Lower leg skin (tissue), 4 donors: ENCODE results near the gene DYNLT3. TPM values are rescaled to one million over a fixed set of nuclear protein-coding genes. Genes with fewer than 3 reads are reported as not detected.

Source experiments
- DNase-seq, 2 donors: peaks; one replicate each; pipeline ENCODE4 v3.0.0-alpha.2; 2019; ENCODE audit warnings: low spot score in 2 of 2
- H3K4me3 ChIP-seq: fragments of 200-600 bp; sonication (generic); 2 replicates; pipeline ENCODE4 v1.5.1; 2017; ENCODE audit warnings: mild to moderate bottlenecking, low read depth; ENCODE audit not compliant: poor library complexity, severe bottlenecking
- CTCF ChIP-seq, 3 donors: fragments of 450-650 bp; IDR thresholded peaks; one replicate each; pipeline ENCODE4 v1.5.1; 2016; ENCODE audit warnings: antibody characterized with exemption in 3 of 3, mild to moderate bottlenecking in 3 of 3, moderate library complexity in 2 of 3
- POLR2A ChIP-seq, 2 donors: fragments of 450-650 bp; IDR thresholded peaks; one replicate each; pipeline ENCODE4 v1.6.1; 2016 to 2017; ENCODE audit warnings: antibody characterized with exemption in 2 of 2, mild to moderate bottlenecking in 1 of 2, moderate library complexity in 1 of 2
- WGBS, 2 donors: methylation state at CpG; one replicate each; pipeline ENCODE4 v1.1.5; 2018; 5-methylcytosine and 5-hydroxymethylcytosine counted together
- intact Hi-C: fragments of 100-400 bp; cut with DNase I; formaldehyde crosslinking; loops from one replicate; pipeline ENCODE4 v1.15.0; 2023; ENCODE audit warnings: low total_unique reads
- total RNA-seq, 4 donors: library from RNA; depleted of rRNA; stranded (reverse); fragments of >200 nt; gene quantifications; one replicate each; pipeline ENCODE4 v1.1.0, GENCODE V29; 2016

DYNLT3 gene
- total RNA-seq, 4 donors from 2014 or later = 4.1 to 15.5 (median 8.6) TPM

GRCh38 chrX:37887347-37887746, 40.0 kb upstream of the DYNLT3 start:
- TF ChIP-seq CTCF (IDR thresholded peaks at IDR 0.05) = no peak
- TF ChIP-seq POLR2A (IDR thresholded peaks at IDR 0.05) = no peak
- no peak for DNase-seq
- WGBS, 2 donors = 39 to 100% methylated on average over 1 of the region's 1 CpG
- intact Hi-C loops = no loop called here
- no peak overlapping the region for H3K4me3 ChIP-seq

GRCh38 chrX:37883196-37883595, 35.8 kb upstream of the DYNLT3 start:
- TF ChIP-seq CTCF (IDR thresholded peaks at IDR 0.05) (no peak), POLR2A (IDR thresholded peaks at IDR 0.05) (no peak)
- H3K4me3 ChIP-seq = no peak overlapping the region
- WGBS, 2 donors = 58 to 62% methylated on average over 2 of the region's 2 CpGs
- intact Hi-C loops = no loop called here
- no peak for DNase-seq

- H3K4me3 ChIP-seq = no peak overlapping the region
- DNase-seq = no peak
- WGBS, 2 donors = 71 to 94% methylated on average over 1 of the region's 1 CpG
- TF ChIP-seq POLR2A (IDR thresholded peaks at IDR 0.05) (no peak), CTCF (IDR thresholded peaks at IDR 0.05) (no peak)
- intact Hi-C loops = no loop called here
Measured at GRCh38 chrX:37879692-37880091, 32.3 kb upstream of the DYNLT3 start.

GRCh38 chrX:37876716-37877115, 29.3 kb upstream of the DYNLT3 start:
- WGBS, 2 donors = 81 to 89% methylated on average over 4 of the region's 4 CpGs
- no peak for TF ChIP-seq CTCF (IDR thresholded peaks at IDR 0.05)
- no peak for TF ChIP-seq POLR2A (IDR thresholded peaks at IDR 0.05)
- DNase-seq = no peak
- intact Hi-C loops = no loop called here
- H3K4me3 ChIP-seq = no peak overlapping the region

GRCh38 chrX:37875675-37876074, 28.3 kb upstream of the DYNLT3 start:
- no peak overlapping the region for H3K4me3 ChIP-seq
- no peak for TF ChIP-seq POLR2A (IDR thresholded peaks at IDR 0.05)
- TF ChIP-seq CTCF (IDR thresholded peaks at IDR 0.05) = no peak
- intact Hi-C loops = no loop called here
- WGBS, 2 donors = 50 to 77% methylated on average over 1 of the region's 1 CpG
- DNase-seq = no peak

GRCh38 chrX:37873220-37873619, 25.8 kb upstream of the DYNLT3 start:
- intact Hi-C loops = no loop called here
- 42 to 71% methylated on average over 1 of the region's 1 CpG for WGBS, 2 donors
- TF ChIP-seq CTCF (IDR thresholded peaks at IDR 0.05) (no peak), POLR2A (IDR thresholded peaks at IDR 0.05) (no peak)
- no peak overlapping the region for H3K4me3 ChIP-seq
- no peak for DNase-seq
